ENCODE results near the gene NTHL1. TPM values are rescaled to one million over a fixed set of nuclear protein-coding genes. Genes with fewer than 3 reads are reported as not detected.

NTHL1 gene
- total RNA-seq, 2 donors from 2014 or later: 43.2 to 46.1 TPM

DNA sequence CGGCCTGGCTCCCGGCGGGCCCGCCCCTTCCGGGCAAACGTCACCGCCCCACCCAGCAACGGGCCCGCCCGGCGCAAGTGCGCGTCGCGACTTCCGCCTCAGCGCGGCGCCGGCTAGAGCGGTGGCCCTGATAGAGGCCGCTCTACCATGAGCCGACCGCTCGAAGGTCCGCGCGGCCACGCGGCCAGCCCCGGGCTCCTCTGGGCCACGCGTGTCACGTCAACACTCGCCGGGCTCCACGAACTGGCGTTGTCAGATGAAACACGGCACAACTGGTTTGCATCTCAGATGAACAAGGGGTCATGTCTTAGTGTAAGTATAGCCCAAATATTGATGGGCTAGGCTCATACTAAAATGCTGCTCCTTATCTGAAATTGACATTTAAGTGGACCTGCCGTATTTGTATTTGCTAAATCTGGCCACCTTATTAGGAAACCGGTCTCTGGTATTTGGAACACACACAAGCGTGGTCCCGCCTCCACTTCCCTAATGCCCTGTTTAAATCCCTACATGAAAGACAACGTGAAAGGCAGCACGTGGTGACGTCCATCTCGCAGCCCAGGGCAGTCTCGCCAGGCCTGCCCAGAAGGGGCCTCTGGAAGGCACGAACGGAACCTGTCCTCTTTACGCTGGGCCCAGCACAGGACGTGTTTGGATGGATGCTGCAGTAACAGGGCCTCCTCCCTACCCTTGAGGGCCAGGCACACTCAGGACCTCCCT is 37.7 kb downstream of the NTHL1 start, which contains the start of gene ZNF598:
TSS of gene ZNF598 (minus strand) at position 31 of the 720 bp plus-strand sequence.
- peak within 1 kb of the TSS; percentile 84 for H3K9ac ChIP-seq (ENCODE audit: extremely low read depth, low read length, poor library complexity, severe bottlenecking)
- Mint-ChIP-seq H3K36me3 (ENCODE audit: low read depth) (peaks cover 7% of the 10 kb centered on the region), H3K27ac (peak within 1 kb of the TSS; percentile 82), H3K4me3 (peak within 1 kb of the TSS; percentile 74), H3K4me1 (peaks cover 23% of the 10 kb centered on the region), H3K9me3 (no peaks in the 10 kb centered on the region), H3K27me3 (ENCODE audit: insufficient read depth) (no peaks in the 10 kb centered on the region)
- peak within 1 kb of the TSS; percentile 96 for H3K4me3 ChIP-seq (ENCODE audit: low read length)
- no peaks in the 10 kb centered on the region for H3K9me3 ChIP-seq (ENCODE audit: control insufficient read depth, low read length)
- H3K27ac ChIP-seq (ENCODE audit: low read depth, low read length): peak within 1 kb of the TSS; percentile 29
- WGBS, 2 experiments (ENCODE audit: insufficient coverage in 1 of 2, insufficient read length in 1 of 2): 6 to 13% methylated on average over 22 to 52 of the region's 52 CpGs
- H3K36me3 ChIP-seq (ENCODE audit: control insufficient read depth, insufficient read depth, low read length): peaks cover 7% of the 10 kb centered on the region
- peaks cover 24% of the 10 kb centered on the region for H3K4me1 ChIP-seq (ENCODE audit: control insufficient read depth, insufficient read depth, low read length)
- TF ChIP-seq, protein P1, sequence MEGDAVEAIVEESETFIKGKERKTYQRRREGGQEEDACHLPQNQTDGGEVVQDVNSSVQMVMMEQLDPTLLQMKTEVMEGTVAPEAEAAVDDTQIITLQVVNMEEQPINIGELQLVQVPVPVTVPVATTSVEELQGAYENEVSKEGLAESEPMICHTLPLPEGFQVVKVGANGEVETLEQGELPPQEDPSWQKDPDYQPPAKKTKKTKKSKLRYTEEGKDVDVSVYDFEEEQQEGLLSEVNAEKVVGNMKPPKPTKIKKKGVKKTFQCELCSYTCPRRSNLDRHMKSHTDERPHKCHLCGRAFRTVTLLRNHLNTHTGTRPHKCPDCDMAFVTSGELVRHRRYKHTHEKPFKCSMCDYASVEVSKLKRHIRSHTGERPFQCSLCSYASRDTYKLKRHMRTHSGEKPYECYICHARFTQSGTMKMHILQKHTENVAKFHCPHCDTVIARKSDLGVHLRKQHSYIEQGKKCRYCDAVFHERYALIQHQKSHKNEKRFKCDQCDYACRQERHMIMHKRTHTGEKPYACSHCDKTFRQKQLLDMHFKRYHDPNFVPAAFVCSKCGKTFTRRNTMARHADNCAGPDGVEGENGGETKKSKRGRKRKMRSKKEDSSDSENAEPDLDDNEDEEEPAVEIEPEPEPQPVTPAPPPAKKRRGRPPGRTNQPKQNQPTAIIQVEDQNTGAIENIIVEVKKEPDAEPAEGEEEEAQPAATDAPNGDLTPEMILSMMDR (conservative IDR thresholded peaks at IDR 0.05): peak; percentile 13
- DNase-seq: peak; percentile 90
- H3K27me3 ChIP-seq (ENCODE audit: control insufficient read depth, insufficient read depth, low read length, poor library complexity, severe bottlenecking): no peaks in the 10 kb centered on the region

DNA sequence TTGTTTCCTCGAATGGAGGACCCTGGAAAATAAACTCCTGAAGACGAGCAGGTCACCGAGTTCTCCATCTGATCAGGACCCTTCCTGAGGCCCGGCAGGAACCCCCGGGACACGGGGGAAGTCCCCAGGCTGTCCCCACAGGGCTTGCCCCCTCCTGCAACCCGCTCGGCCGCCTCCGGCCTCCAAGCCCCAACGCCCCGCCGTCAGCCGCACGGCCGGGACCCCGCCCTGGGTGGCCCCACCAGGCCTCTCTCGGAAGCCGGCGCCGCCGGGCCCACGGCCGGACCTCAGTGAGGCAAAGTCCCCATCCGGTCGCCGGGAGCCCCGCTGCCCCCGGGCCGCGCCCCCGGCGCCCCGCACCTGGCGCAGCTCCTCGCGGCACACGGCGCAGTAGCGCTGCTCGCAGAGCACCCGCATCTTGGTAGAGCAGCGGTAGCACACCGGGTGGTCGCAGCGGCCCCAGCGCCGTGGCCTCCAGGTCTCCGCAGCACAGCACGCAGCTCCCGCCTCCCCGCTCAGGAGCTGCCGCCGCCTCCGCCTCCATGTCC is 38.4 kb downstream of the NTHL1 start:
- H3K9me3 Mint-ChIP-seq: no peaks in the 10 kb centered on the region
- H3K9ac ChIP-seq (ENCODE audit: extremely low read depth, low read length, poor library complexity, severe bottlenecking): peak overlapping the region; percentile 84
- peak overlapping the region; percentile 33 for H3K27ac Mint-ChIP-seq
- no peaks in the 10 kb centered on the region for H3K9me3 ChIP-seq (ENCODE audit: control insufficient read depth, low read length)
- peaks cover 10% of the 10 kb centered on the region for H3K36me3 ChIP-seq (ENCODE audit: control insufficient read depth, insufficient read depth, low read length)
- peak overlapping the region; percentile 74 for H3K4me3 Mint-ChIP-seq
- peak overlapping the region; percentile 29 for H3K27ac ChIP-seq (ENCODE audit: low read depth, low read length)
- peak overlapping the region; percentile 96 for H3K4me3 ChIP-seq (ENCODE audit: low read length)
- peak; percentile 70 for DNase-seq
- peaks cover 23% of the 10 kb centered on the region for H3K4me1 Mint-ChIP-seq
- TF ChIP-seq, protein P1 (conservative IDR thresholded peaks at IDR 0.05): no peak
- H3K36me3 Mint-ChIP-seq (ENCODE audit: low read depth): peaks cover 7% of the 10 kb centered on the region
- WGBS, 2 experiments (ENCODE audit: insufficient coverage in 1 of 2, insufficient read length in 1 of 2): 0% methylated on average over 17 to 55 of the region's 55 CpGs
- H3K27me3 ChIP-seq (ENCODE audit: control insufficient read depth, insufficient read depth, low read length, poor library complexity, severe bottlenecking): no peaks in the 10 kb centered on the region
- H3K27me3 Mint-ChIP-seq (ENCODE audit: insufficient read depth): no peaks in the 10 kb centered on the region
- peaks cover 24% of the 10 kb centered on the region for H3K4me1 ChIP-seq (ENCODE audit: control insufficient read depth, insufficient read depth, low read length)

DNA sequence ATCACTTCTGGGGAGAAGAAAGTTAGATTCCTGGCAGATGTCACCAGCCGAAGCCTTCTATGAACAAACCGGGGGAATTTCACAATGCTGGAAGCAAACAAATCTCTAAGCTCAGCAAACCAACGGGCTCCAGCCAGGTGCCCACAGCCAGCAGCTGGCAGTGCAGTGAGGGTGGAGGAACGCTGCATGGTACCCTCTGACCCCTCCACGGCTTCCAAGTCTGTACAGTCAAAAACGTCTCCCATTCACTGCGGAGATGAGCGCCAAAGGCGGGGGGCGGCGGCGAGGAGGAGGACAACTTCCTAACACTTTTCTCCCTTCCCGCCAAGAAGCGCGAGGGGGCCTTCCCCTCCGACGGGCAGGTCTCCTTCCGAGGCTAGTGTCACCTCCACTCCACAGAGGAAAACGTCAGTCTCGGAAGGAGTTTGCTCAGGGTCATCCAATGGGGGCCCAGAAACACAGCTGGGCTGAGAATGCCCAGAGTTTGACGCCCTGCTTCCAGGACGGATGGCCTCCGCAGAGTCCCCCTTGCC is 38.9 kb downstream of the NTHL1 start:
- Mint-ChIP-seq H3K27me3 (ENCODE audit: insufficient read depth) (no peaks in the 10 kb centered on the region), H3K9me3 (no peaks in the 10 kb centered on the region), H3K4me3 (peak overlapping the region; percentile 74), H3K27ac (peak overlapping the region; percentile 33), H3K36me3 (ENCODE audit: low read depth) (peaks cover 7% of the 10 kb centered on the region), H3K4me1 (peaks cover 23% of the 10 kb centered on the region)
- WGBS, 2 experiments (ENCODE audit: insufficient coverage in 1 of 2, insufficient read length in 1 of 2): 16 to 18% methylated on average over 8 to 23 of the region's 23 CpGs
- H3K36me3 ChIP-seq (ENCODE audit: control insufficient read depth, insufficient read depth, low read length): peaks cover 10% of the 10 kb centered on the region
- peak overlapping the region; percentile 96 for H3K4me3 ChIP-seq (ENCODE audit: low read length)
- no peaks in the 10 kb centered on the region for H3K27me3 ChIP-seq (ENCODE audit: control insufficient read depth, insufficient read depth, low read length, poor library complexity, severe bottlenecking)
- TF ChIP-seq, protein P1 (conservative IDR thresholded peaks at IDR 0.05): no peak
- peaks cover 24% of the 10 kb centered on the region for H3K4me1 ChIP-seq (ENCODE audit: control insufficient read depth, insufficient read depth, low read length)
- no peak for DNase-seq
- H3K9me3 ChIP-seq (ENCODE audit: control insufficient read depth, low read length): no peaks in the 10 kb centered on the region
- H3K9ac ChIP-seq (ENCODE audit: extremely low read depth, low read length, poor library complexity, severe bottlenecking): peak overlapping the region; percentile 84
- H3K27ac ChIP-seq (ENCODE audit: low read depth, low read length): peak overlapping the region; percentile 29

All from endodermal cell (in vitro differentiated cells).